Measurements from ENCODE around the gene PEAK1.
"Not testable (repeated sequence)": the region's sequence is repeated elsewhere in the genome, so short reads cannot be mapped to it uniquely, and the experiment has no call there.

PEAK1 gene

GRCh38 chr15:77273136-77273535 lies 146.8 kb downstream of the PEAK1 start:
- H3K18ac ChIP-seq (ENCODE audit: low read length); H2AK5ac ChIP-seq (ENCODE audit: low read length); H3K4me2 ChIP-seq (ENCODE audit: low read length); H3K4me1 ChIP-seq (ENCODE audit: control insufficient read depth in 1 of 2, insufficient read depth in 2 of 2, low read length in 2 of 2); H3K23ac ChIP-seq (ENCODE audit: low read length); H3K4ac ChIP-seq (ENCODE audit: low read depth, low read length); H3K14ac ChIP-seq (ENCODE audit: low read length); H2AFZ ChIP-seq (ENCODE audit: insufficient read depth, low read length, poor library complexity); H3K27me3 ChIP-seq (ENCODE audit: insufficient read depth, low read length); H3K79me1 ChIP-seq (ENCODE audit: low read length); H2BK12ac ChIP-seq (ENCODE audit: low read length); H3K9ac ChIP-seq (ENCODE audit: low read length); H4K12ac ChIP-seq (ENCODE audit: low read depth, low read length); H3K4me3 ChIP-seq (ENCODE audit: low read depth, low read length); DNase-seq; H3K36me3 ChIP-seq (ENCODE audit: control insufficient read depth in 1 of 2, insufficient read depth in 2 of 2, low read length in 2 of 2); H2BK5ac ChIP-seq (ENCODE audit: low read depth, low read length, poor library complexity); H4K8ac ChIP-seq (ENCODE audit: low read depth, low read length); H3K9me3 ChIP-seq (ENCODE audit: insufficient read depth, low read depth, low read length); H3K27ac ChIP-seq (ENCODE audit: low read depth, low read length); H4K91ac ChIP-seq (ENCODE audit: low read depth, low read length); H2BK120ac ChIP-seq (ENCODE audit: insufficient read depth, low read length, poor library complexity); H3K79me2 ChIP-seq (ENCODE audit: control insufficient read depth, insufficient read depth, low read length, poor library complexity): not testable (repeated sequence)

DNA sequence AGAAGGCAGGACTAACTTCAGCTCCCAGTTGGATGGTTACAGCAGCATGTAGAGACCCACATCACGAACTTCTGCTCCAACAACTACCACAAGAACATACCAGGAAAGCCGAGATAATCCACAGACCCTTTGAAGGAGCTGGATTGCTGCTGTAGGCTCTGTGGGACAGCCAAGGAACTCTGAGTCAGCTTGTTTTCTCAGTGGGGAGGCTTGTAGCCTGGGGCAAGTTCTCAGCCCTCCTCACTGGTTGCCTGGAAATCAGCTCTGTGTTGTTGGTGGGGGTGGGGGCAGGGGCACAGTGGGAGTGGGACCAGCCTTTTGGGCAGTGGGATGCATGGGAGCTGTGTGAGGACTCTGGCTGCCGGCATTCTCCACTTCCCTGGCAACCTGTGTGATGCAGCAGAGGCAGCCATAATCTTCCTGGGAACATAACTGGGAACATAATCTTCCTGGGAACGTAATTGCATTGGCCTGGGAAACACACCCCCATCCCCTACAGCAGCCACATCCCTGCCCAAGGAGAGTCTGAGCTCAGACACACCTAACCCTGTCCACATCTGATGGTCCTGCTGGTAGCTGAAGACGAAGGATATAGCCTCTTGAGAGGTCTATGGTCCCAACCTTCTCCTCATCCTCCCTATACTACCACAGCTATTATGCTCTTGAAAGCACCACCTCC lies 153.1 kb downstream of the PEAK1 start:
- H3K4me1 ChIP-seq (ENCODE audit: control insufficient read depth in 1 of 2, insufficient read depth in 2 of 2, low read length in 2 of 2): peaks cover 8 to 10% of the 10 kb centered on the region in 2 experiments
- peak overlapping the region; percentile 8 for H2AFZ ChIP-seq (ENCODE audit: insufficient read depth, low read length, poor library complexity)
- H4K8ac ChIP-seq (ENCODE audit: low read depth, low read length): no peak overlapping the region
- H4K91ac ChIP-seq (ENCODE audit: low read depth, low read length): no peak overlapping the region
- no peak overlapping the region for H2AK5ac ChIP-seq (ENCODE audit: low read length)
- H3K4ac ChIP-seq (ENCODE audit: low read depth, low read length): no peak overlapping the region
- no peaks in the 10 kb centered on the region for H3K36me3 ChIP-seq (ENCODE audit: control insufficient read depth in 1 of 2, insufficient read depth in 2 of 2, low read length in 2 of 2)
- H3K4me2 ChIP-seq (ENCODE audit: low read length): peak overlapping the region; percentile 5
- no peaks in the 10 kb centered on the region for H3K79me2 ChIP-seq (ENCODE audit: control insufficient read depth, insufficient read depth, low read length, poor library complexity)
- H3K27ac ChIP-seq (ENCODE audit: low read depth, low read length): no peak overlapping the region
- no peak overlapping the region for H3K23ac ChIP-seq (ENCODE audit: low read length)
- peak in 1 of 2 donors; percentile 8 for DNase-seq
- H3K79me1 ChIP-seq (ENCODE audit: low read length): no peaks in the 10 kb centered on the region
- no peak overlapping the region for H2BK12ac ChIP-seq (ENCODE audit: low read length)
- no peaks in the 10 kb centered on the region for H3K27me3 ChIP-seq (ENCODE audit: insufficient read depth, low read length)
- H3K4me3 ChIP-seq (ENCODE audit: low read depth, low read length): no peak overlapping the region
- no peaks in the 10 kb centered on the region for H3K9me3 ChIP-seq (ENCODE audit: insufficient read depth, low read depth, low read length)
- H2BK5ac ChIP-seq (ENCODE audit: low read depth, low read length, poor library complexity): no peak overlapping the region
- no peak overlapping the region for H3K9ac ChIP-seq (ENCODE audit: low read length)
- no CpG with 5 or more reads among the region's 5 CpGs for WGBS (ENCODE audit: extremely low coverage, insufficient coverage, insufficient read length)
- no peak overlapping the region for H4K12ac ChIP-seq (ENCODE audit: low read depth, low read length)
- no peak overlapping the region for H3K14ac ChIP-seq (ENCODE audit: low read length)
- no peak overlapping the region for H3K18ac ChIP-seq (ENCODE audit: low read length)
- H2BK120ac ChIP-seq (ENCODE audit: insufficient read depth, low read length, poor library complexity): no peak overlapping the region

- Histone ChIP-seq H3K18ac (ENCODE audit: low read length) (no peak overlapping the region), H3K23ac (ENCODE audit: low read length) (no peak overlapping the region), H3K9ac (ENCODE audit: low read length) (no peak overlapping the region), H4K12ac (ENCODE audit: low read depth, low read length) (no peak overlapping the region), H3K4ac (ENCODE audit: low read depth, low read length) (no peak overlapping the region), H3K36me3 (ENCODE audit: control insufficient read depth in 1 of 2, insufficient read depth in 2 of 2, low read length in 2 of 2) (no peaks in the 10 kb centered on the region), H3K79me2 (ENCODE audit: control insufficient read depth, insufficient read depth, low read length, poor library complexity) (no peaks in the 10 kb centered on the region), H2AFZ (ENCODE audit: insufficient read depth, low read length, poor library complexity) (no peak overlapping the region), H3K4me1 (ENCODE audit: control insufficient read depth in 1 of 2, insufficient read depth in 2 of 2, low read length in 2 of 2) (no peaks in the 10 kb centered on the region), H4K91ac (ENCODE audit: low read depth, low read length) (no peak overlapping the region), H2AK5ac (ENCODE audit: low read length) (no peak overlapping the region), H3K4me2 (ENCODE audit: low read length) (no peak overlapping the region), H3K9me3 (ENCODE audit: insufficient read depth, low read depth, low read length) (no peaks in the 10 kb centered on the region), H3K4me3 (ENCODE audit: low read depth, low read length) (no peak overlapping the region), H3K27ac (ENCODE audit: low read depth, low read length) (no peak overlapping the region), H4K8ac (ENCODE audit: low read depth, low read length) (no peak overlapping the region), H3K14ac (ENCODE audit: low read length) (no peak overlapping the region), H3K27me3 (ENCODE audit: insufficient read depth, low read length) (no peaks in the 10 kb centered on the region), H2BK5ac (ENCODE audit: low read depth, low read length, poor library complexity) (no peak overlapping the region), H3K79me1 (ENCODE audit: low read length) (no peaks in the 10 kb centered on the region), H2BK12ac (ENCODE audit: low read length) (no peak overlapping the region), H2BK120ac (ENCODE audit: insufficient read depth, low read length, poor library complexity) (no peak overlapping the region)
- DNase-seq: no peak
- no CpG with 5 or more reads among the region's 2 CpGs for WGBS (ENCODE audit: extremely low coverage, insufficient coverage, insufficient read length)
Measured at GRCh38 chr15:77255385-77255784, 164.5 kb downstream of the PEAK1 start.

- Histone ChIP-seq H3K4ac (ENCODE audit: low read depth, low read length) (no peak overlapping the region), H4K12ac (ENCODE audit: low read depth, low read length) (no peak overlapping the region), H2BK120ac (ENCODE audit: insufficient read depth, low read length, poor library complexity) (no peak overlapping the region), H3K18ac (ENCODE audit: low read length) (no peak overlapping the region), H3K79me1 (ENCODE audit: low read length) (no peaks in the 10 kb centered on the region), H3K4me1 (ENCODE audit: control insufficient read depth in 1 of 2, insufficient read depth in 2 of 2, low read length in 2 of 2) (no peaks in the 10 kb centered on the region), H4K91ac (ENCODE audit: low read depth, low read length) (no peak overlapping the region), H4K8ac (ENCODE audit: low read depth, low read length) (no peak overlapping the region), H3K36me3 (ENCODE audit: control insufficient read depth in 1 of 2, insufficient read depth in 2 of 2, low read length in 2 of 2) (no peaks in the 10 kb centered on the region), H3K9ac (ENCODE audit: low read length) (no peak overlapping the region), H3K27ac (ENCODE audit: low read depth, low read length) (no peak overlapping the region), H3K14ac (ENCODE audit: low read length) (no peak overlapping the region), H2BK5ac (ENCODE audit: low read depth, low read length, poor library complexity) (no peak overlapping the region), H2BK12ac (ENCODE audit: low read length) (no peak overlapping the region), H2AFZ (ENCODE audit: insufficient read depth, low read length, poor library complexity) (no peak overlapping the region), H3K27me3 (ENCODE audit: insufficient read depth, low read length) (no peaks in the 10 kb centered on the region), H3K23ac (ENCODE audit: low read length) (no peak overlapping the region), H2AK5ac (ENCODE audit: low read length) (no peak overlapping the region), H3K4me2 (ENCODE audit: low read length) (no peak overlapping the region), H3K4me3 (ENCODE audit: low read depth, low read length) (no peak overlapping the region), H3K79me2 (ENCODE audit: control insufficient read depth, insufficient read depth, low read length, poor library complexity) (no peaks in the 10 kb centered on the region), H3K9me3 (ENCODE audit: insufficient read depth, low read depth, low read length) (no peaks in the 10 kb centered on the region)
- no CpG with 5 or more reads among the region's 2 CpGs for WGBS (ENCODE audit: extremely low coverage, insufficient coverage, insufficient read length)
- DNase-seq: no peak
Measured at GRCh38 chr15:77251662-77252061, 168.2 kb downstream of the PEAK1 start.

All from trophoblast cell (in vitro differentiated cells and primary cell).